CD8-positive, alpha-beta memory T cell (primary cell): ENCODE measurements around the gene FABP1. TPM values are rescaled to one million over a fixed set of nuclear protein-coding genes. Genes with fewer than 3 reads are reported as not detected.

Experiments
- CTCF ChIA-PET: fragments of 350-600 bp; sonication (Branson Sonifier 250); formaldehyde crosslinking; loops from one replicate; lab custom pipeline; 2021; ENCODE audit warnings: antibody characterized with exemption; lab: Charles Lee
- POLR2A ChIA-PET: fragments of 350-600 bp; sonication (Branson Sonifier 250); formaldehyde crosslinking; loops from one replicate; lab custom pipeline; 2021; ENCODE audit warnings: antibody characterized with exemption; lab: Charles Lee
- DNase-seq, 5 donors: peaks; one replicate each; pipeline versions ENCODE4 v3.0.0 to v3.0.0-alpha.2; 2020 to 2022; ENCODE audit warnings: mixed read lengths in 1 of 5
- H3K27ac ChIP-seq: one replicate; pipeline ENCODE4 v1.7.0; 2013; ENCODE audit warnings: low read depth, mild to moderate bottlenecking, low read length, moderate library complexity
- H3K27me3 ChIP-seq: 2 replicates; pipeline ENCODE4 v1.7.0; 2013; ENCODE audit warnings: low read length, mild to moderate bottlenecking; ENCODE audit not compliant: insufficient read depth, poor library complexity, severe bottlenecking
- H3K36me3 ChIP-seq: 2 replicates; pipeline ENCODE4 v1.7.0; 2013; ENCODE audit warnings: mild to moderate bottlenecking, low read length, moderate library complexity; ENCODE audit not compliant: insufficient read depth
- H3K4me1 ChIP-seq: 2 replicates; pipeline ENCODE4 v1.7.0; 2013; ENCODE audit warnings: mild to moderate bottlenecking, low read length, moderate library complexity; ENCODE audit not compliant: insufficient read depth
- H3K4me3 ChIP-seq: 2 replicates; pipeline ENCODE4 v1.7.0; 2013; ENCODE audit warnings: mild to moderate bottlenecking, low read length
- H3K9me3 ChIP-seq: 2 replicates; pipeline ENCODE4 v1.7.0; 2013; ENCODE audit warnings: mild to moderate bottlenecking, low read length
- H3K27ac Mint-ChIP-seq, 8 donors: one replicate each; pipeline ENCODE4 v1.8.0; 2020 to 2021; ENCODE audit warnings: mixed read lengths in 8 of 8, mild to moderate bottlenecking in 6 of 8, inconsistent platforms in 3 of 8, moderate library complexity in 3 of 8
- H3K27me3 Mint-ChIP-seq, 2 donors: one replicate each; pipeline ENCODE4 v1.8.0; 2020 to 2021; ENCODE audit warnings: mixed read lengths in 2 of 2, mild to moderate bottlenecking in 1 of 2, moderate library complexity in 1 of 2
- H3K36me3 Mint-ChIP-seq, 3 donors: one replicate each; pipeline ENCODE4 v1.8.0; 2020 to 2021; ENCODE audit warnings: mixed read lengths in 3 of 3, inconsistent platforms in 1 of 3, mild to moderate bottlenecking in 1 of 3
- H3K4me1 Mint-ChIP-seq, 3 donors: one replicate each; pipeline ENCODE4 v1.8.0; 2020 to 2021; ENCODE audit warnings: mixed read lengths in 3 of 3, inconsistent platforms in 1 of 3, mild to moderate bottlenecking in 1 of 3
- H3K4me3 Mint-ChIP-seq, 7 donors: one replicate each; pipeline ENCODE4 v1.8.0; 2020 to 2021; ENCODE audit warnings: mixed read lengths in 7 of 7, mild to moderate bottlenecking in 6 of 7, moderate library complexity in 4 of 7, inconsistent platforms in 2 of 7
- H3K9me3 Mint-ChIP-seq, 5 donors: one replicate each; pipeline ENCODE4 v1.8.0; 2020 to 2022; ENCODE audit warnings: mixed read lengths in 5 of 5, mild to moderate bottlenecking in 3 of 5, moderate library complexity in 2 of 5, inconsistent platforms in 1 of 5
- polyA plus RNA-seq: library from polyadenylated mRNA; unstranded; fragments of 300-500 nt; fragmentation: Illumina TruSeq; gene quantifications from one replicate; pipeline ENCODE4 v1.2.3, GENCODE V29; 2021
- total RNA-seq, 2 experiments: library from RNA; stranded (reverse); gene quantifications; one replicate each; pipeline ENCODE4 v1.2.3, GENCODE V29; 2021

The FABP1 gene
- total and polyA plus RNA-seq, 3 experiments from 2014 or later, result not detected

DNA sequence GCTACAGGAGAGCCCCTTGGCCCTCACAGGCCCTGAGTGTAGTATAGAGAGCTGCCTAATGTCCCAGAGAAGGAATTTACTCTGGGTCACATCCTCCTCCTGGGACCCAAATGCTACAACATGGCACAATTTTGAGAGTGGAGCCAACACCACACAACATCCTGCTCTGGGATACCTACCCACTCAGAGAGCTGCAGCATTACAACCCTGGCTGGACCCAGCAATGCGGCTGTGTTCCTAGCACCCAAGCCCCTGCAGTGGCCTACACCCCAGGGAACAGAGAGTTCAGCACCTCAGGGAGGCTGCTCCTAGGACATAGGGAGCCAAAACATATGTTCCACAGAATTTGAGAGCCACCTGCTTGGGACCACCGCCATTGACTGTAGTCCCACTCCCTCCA lies 19.3 kb upstream of the FABP1 start:
- ChIA-PET POLR2A (no interaction called here), CTCF (interaction anchor here (1.5 kb wide), 1 partner anchor 13 kb away, joined by 5 read pairs; no protein-coding TSS in a partner anchor)
- peaks cover 4% of the 10 kb centered on the region for H3K27me3 ChIP-seq
- Mint-ChIP-seq H3K4me1 (no peaks in the 10 kb centered on the region), H3K27ac (no peak overlapping the region), H3K27me3 (peaks cover 29 to 52% of the 10 kb centered on the region in 2 donors), H3K9me3 (peaks cover 18 to 25% (median 23%) of the 10 kb centered on the region in 5 donors), H3K4me3 (no peak overlapping the region), H3K36me3 (peaks cover 0 to 7% (median 0%) of the 10 kb centered on the region in 3 donors)
- H3K4me3 ChIP-seq, result no peak overlapping the region
- H3K4me1 ChIP-seq, result no peaks in the 10 kb centered on the region
- H3K9me3 ChIP-seq, result peaks cover 7% of the 10 kb centered on the region
- H3K27ac ChIP-seq, result no peak overlapping the region
- H3K36me3 ChIP-seq, result no peaks in the 10 kb centered on the region
- no peak for DNase-seq

DNA sequence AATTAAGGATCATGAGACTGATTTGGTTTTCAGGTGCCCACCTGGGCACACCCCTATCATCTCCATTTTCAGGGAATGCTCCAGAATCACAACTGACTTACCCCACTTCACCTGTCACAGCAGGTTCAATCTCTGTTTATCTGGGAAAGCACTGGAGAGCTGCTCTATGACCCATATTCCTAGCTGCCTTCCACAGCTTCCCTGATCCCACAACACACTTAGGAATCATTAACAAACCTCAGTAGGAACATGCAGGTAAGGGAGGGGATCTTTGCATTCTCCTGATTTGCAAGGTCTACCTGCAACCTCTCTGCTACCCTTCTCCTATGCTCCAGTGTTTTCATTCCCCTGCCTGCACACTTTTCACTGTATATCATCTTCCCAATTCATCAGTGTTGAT lies 18.7 kb upstream of the FABP1 start:
- H3K27ac ChIP-seq, result no peak overlapping the region
- no peak for DNase-seq
- H3K27ac Mint-ChIP-seq, result no peak overlapping the region
- CTCF ChIA-PET, result interaction anchor here (1.5 kb wide), 1 partner anchor 13 kb away, joined by 5 read pairs; no protein-coding TSS in a partner anchor
- H3K27me3 ChIP-seq, result peaks cover 4% of the 10 kb centered on the region
- H3K4me3 ChIP-seq, result no peak overlapping the region
- H3K27me3 Mint-ChIP-seq, result peaks cover 26 to 54% of the 10 kb centered on the region in 2 donors
- no peaks in the 10 kb centered on the region for H3K36me3 ChIP-seq
- H3K9me3 ChIP-seq, result peaks cover 7% of the 10 kb centered on the region
- POLR2A ChIA-PET, result no interaction called here
- H3K4me1 Mint-ChIP-seq, result no peaks in the 10 kb centered on the region
- no peak overlapping the region for H3K4me3 Mint-ChIP-seq
- peaks cover 19 to 28% (median 23%) of the 10 kb centered on the region in 5 donors for H3K9me3 Mint-ChIP-seq
- H3K4me1 ChIP-seq, result no peaks in the 10 kb centered on the region
- peaks cover 0 to 7% (median 0%) of the 10 kb centered on the region in 3 donors for H3K36me3 Mint-ChIP-seq

DNA sequence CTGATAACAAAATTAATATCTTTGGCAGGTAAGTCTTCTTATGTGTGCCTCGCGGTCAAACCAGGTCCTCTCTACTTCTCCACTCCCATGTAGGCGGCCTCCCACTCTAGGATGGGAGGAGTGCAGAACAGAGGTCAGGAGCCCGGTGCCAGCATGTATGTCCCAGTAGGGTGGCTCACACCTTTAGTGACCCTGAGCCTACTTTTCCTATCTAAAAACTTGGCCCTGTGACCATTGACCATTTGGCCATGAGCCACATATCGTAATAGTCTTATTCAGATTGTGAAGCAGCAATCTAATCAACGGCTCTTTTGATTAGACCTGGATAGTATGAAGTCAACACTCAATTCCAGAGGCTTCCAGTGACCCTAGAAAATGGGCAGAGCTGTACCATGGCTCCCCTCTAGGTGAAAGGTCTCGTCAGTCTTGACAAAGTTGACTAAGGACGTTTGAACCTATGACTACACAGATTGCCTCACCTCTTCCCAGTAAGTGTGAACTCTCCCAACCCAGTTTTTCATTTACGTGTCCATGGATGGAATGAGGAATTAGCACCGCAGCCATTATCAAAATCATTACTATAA lies 17.1 kb upstream of the FABP1 start:
- no peak overlapping the region for H3K27ac Mint-ChIP-seq
- ChIA-PET CTCF (no interaction called here), POLR2A (no interaction called here)
- Histone ChIP-seq H3K9me3 (peaks cover 7% of the 10 kb centered on the region), H3K36me3 (no peaks in the 10 kb centered on the region), H3K4me1 (no peaks in the 10 kb centered on the region), H3K27me3 (peaks cover 4% of the 10 kb centered on the region), H3K27ac (no peak overlapping the region), H3K4me3 (no peak overlapping the region)
- no peak overlapping the region for H3K4me3 Mint-ChIP-seq
- H3K27me3 Mint-ChIP-seq, result peaks cover 24 to 59% of the 10 kb centered on the region in 2 donors
- H3K9me3 Mint-ChIP-seq, result peaks cover 17 to 25% (median 23%) of the 10 kb centered on the region in 5 donors
- no peak for DNase-seq
- peaks cover 0 to 7% (median 0%) of the 10 kb centered on the region in 3 donors for H3K36me3 Mint-ChIP-seq
- no peaks in the 10 kb centered on the region for H3K4me1 Mint-ChIP-seq

DNA sequence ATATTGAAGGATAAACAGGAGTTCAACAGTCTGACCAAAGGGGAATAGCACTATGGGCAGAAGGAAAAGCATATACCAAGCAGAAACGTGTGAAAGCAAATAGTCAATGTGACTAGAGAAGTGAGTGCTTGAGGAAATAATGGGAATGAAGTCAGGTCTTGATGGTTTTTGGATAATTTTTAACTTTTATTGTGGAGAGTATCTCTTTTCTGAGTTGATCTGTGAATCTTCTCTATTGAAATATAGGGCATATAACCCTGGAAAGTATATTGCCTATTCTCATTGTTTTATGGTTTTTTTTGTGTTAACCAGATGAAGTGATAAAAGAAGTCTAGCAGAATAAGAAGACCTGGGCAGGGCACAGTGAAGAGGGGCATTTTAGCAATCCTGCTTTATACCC lies 16.4 kb upstream of the FABP1 start:
- Histone ChIP-seq H3K4me1 (no peaks in the 10 kb centered on the region), H3K27ac (no peak overlapping the region), H3K4me3 (no peak overlapping the region), H3K9me3 (peaks cover 5% of the 10 kb centered on the region), H3K36me3 (no peaks in the 10 kb centered on the region), H3K27me3 (peaks cover 4% of the 10 kb centered on the region)
- Mint-ChIP-seq H3K27me3 (peaks cover 24 to 62% of the 10 kb centered on the region in 2 donors), H3K27ac (no peak overlapping the region), H3K4me1 (no peaks in the 10 kb centered on the region), H3K4me3 (no peak overlapping the region), H3K36me3 (peaks cover 0 to 5% (median 0%) of the 10 kb centered on the region in 3 donors), H3K9me3 (peaks cover 14 to 23% (median 21%) of the 10 kb centered on the region in 5 donors)
- POLR2A ChIA-PET, result no interaction called here
- CTCF ChIA-PET, result no interaction called here
- DNase-seq, result no peak

DNA sequence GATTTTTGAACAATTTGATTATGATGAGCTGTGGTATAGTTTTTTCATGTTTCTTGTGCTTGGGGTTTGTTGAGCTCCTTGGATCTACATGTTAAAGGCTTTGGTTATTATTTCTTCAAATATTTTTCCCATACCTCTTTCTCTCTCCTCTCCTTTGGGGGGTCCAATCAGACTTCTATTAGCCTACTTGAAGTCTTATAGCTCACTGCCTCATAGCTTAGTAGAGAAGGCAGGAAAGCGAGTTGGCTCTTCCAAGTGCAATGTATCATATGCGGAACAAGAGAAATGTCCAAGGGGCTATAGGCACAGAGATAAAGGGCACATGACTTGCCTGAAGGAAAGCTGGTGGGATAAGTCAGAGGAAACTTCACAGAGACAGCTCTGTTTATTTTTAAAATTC lies 14.1 kb upstream of the FABP1 start:
- H3K27me3 ChIP-seq, result peaks cover 4% of the 10 kb centered on the region
- no peaks in the 10 kb centered on the region for H3K9me3 ChIP-seq
- Mint-ChIP-seq H3K27me3 (peaks cover 28 to 73% of the 10 kb centered on the region in 2 donors), H3K9me3 (peaks cover 2 to 8% (median 8%) of the 10 kb centered on the region in 5 donors), H3K4me3 (peak overlapping the region in 1 of 7 donors; percentile 44), H3K27ac (no peak overlapping the region), H3K36me3 (no peaks in the 10 kb centered on the region), H3K4me1 (no peaks in the 10 kb centered on the region)
- no peaks in the 10 kb centered on the region for H3K4me1 ChIP-seq
- ChIA-PET CTCF (interaction anchor here (1.2 kb wide), 1 partner anchor 18 kb away, joined by 4 read pairs; no protein-coding TSS in a partner anchor), POLR2A (no interaction called here)
- no peak overlapping the region for H3K27ac ChIP-seq
- no peaks in the 10 kb centered on the region for H3K36me3 ChIP-seq
- no peak overlapping the region for H3K4me3 ChIP-seq
- DNase-seq, result no peak

DNA sequence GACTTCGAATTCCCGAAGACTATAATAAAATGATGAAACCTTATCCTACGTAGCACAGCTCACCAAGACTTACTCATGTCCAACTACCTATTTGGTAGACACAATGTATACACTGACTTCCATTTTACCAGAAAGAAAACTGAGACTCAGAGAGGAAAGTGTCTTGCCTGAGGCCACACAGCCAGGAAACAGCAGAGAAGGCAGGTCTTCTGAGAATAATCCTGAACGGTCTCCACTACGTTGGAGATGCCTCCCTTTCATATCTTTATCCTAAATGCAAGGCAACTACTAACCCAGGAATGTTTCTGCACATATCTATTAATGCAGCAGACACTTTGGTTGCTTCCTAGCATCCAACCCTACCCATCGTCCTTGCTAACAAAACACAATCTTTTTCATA lies 11.9 kb upstream of the FABP1 start:
- no peaks in the 10 kb centered on the region for H3K4me1 ChIP-seq
- Mint-ChIP-seq H3K4me1 (no peaks in the 10 kb centered on the region), H3K9me3 (peaks cover 2 to 9% (median 8%) of the 10 kb centered on the region in 5 donors), H3K36me3 (no peaks in the 10 kb centered on the region), H3K27me3 (peaks cover 24 to 70% of the 10 kb centered on the region in 2 donors), H3K27ac (no peak overlapping the region), H3K4me3 (no peak overlapping the region)
- no peak overlapping the region for H3K27ac ChIP-seq
- H3K36me3 ChIP-seq, result no peaks in the 10 kb centered on the region
- POLR2A ChIA-PET, result no interaction called here
- CTCF ChIA-PET, result interaction anchor here (0.8 kb wide), 1 partner anchor 80 kb away, joined by 3 read pairs; no protein-coding TSS in a partner anchor
- no peaks in the 10 kb centered on the region for H3K27me3 ChIP-seq
- H3K9me3 ChIP-seq, result no peaks in the 10 kb centered on the region
- H3K4me3 ChIP-seq, result no peak overlapping the region
- no peak for DNase-seq

DNA sequence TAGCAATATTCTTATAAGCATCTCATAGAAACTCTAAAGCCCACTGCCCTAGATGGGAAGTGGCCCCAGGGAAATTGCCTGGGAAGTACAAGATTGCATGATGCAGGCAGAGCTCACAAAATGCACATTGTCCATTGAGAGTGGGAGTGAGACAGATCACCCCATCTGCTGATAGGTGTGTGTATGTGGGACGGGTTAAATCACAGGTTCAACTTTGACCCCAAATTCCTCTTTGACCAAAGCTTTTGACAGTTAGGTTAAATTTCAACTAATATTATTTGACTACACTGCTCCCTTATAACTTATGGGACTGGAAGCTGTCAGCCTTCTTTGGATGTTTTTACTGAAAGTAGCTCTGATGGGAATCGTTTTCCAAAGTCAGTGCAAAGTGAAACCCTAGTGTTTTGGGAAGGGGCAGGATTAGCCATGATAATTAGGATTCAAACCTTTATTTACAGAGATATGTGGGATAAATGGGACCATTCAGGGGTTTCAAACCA lies 11.4 kb upstream of the FABP1 start:
- H3K4me3 ChIP-seq, result no peak overlapping the region
- peaks cover 22 to 66% of the 10 kb centered on the region in 2 donors for H3K27me3 Mint-ChIP-seq
- no peak overlapping the region for H3K27ac Mint-ChIP-seq
- no peaks in the 10 kb centered on the region for H3K36me3 Mint-ChIP-seq
- no peak for DNase-seq
- POLR2A ChIA-PET, result no interaction called here
- CTCF ChIA-PET, result interaction anchor here (0.8 kb wide), 1 partner anchor 79 kb away, joined by 3 read pairs; no protein-coding TSS in a partner anchor
- no peaks in the 10 kb centered on the region for H3K4me1 Mint-ChIP-seq
- H3K4me3 Mint-ChIP-seq, result no peak overlapping the region
- H3K36me3 ChIP-seq, result no peaks in the 10 kb centered on the region
- no peaks in the 10 kb centered on the region for H3K27me3 ChIP-seq
- H3K9me3 ChIP-seq, result no peaks in the 10 kb centered on the region
- no peaks in the 10 kb centered on the region for H3K4me1 ChIP-seq
- peaks cover 2 to 9% (median 8%) of the 10 kb centered on the region in 5 donors for H3K9me3 Mint-ChIP-seq
- no peak overlapping the region for H3K27ac ChIP-seq

DNA sequence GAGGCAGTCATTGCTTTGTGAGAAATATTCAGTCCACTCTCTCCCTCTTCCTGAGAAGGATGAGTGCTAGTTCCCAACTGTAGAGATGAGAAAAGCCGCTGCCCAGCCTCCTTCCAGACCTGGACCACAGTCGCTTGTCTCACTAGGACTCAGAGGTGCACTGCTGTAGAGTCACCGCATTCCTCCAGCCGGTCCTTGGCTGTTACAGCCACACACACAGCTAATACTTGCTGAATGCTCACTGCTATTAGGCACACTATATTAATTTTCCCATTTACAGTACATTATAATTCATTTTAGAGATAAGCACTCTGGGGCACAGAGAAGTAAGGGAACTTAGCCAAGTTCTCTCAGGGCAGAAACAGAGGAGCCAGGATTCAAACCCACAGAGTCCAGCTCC lies 10.0 kb upstream of the FABP1 start:
- Histone ChIP-seq H3K4me3 (no peak overlapping the region), H3K9me3 (no peaks in the 10 kb centered on the region), H3K4me1 (no peaks in the 10 kb centered on the region), H3K27me3 (no peaks in the 10 kb centered on the region), H3K36me3 (no peaks in the 10 kb centered on the region), H3K27ac (no peak overlapping the region)
- H3K4me1 Mint-ChIP-seq, result no peaks in the 10 kb centered on the region
- H3K27ac Mint-ChIP-seq, result no peak overlapping the region
- H3K36me3 Mint-ChIP-seq, result no peaks in the 10 kb centered on the region
- DNase-seq, result no peak
- peaks cover under 1 to 8% (median 7%) of the 10 kb centered on the region in 5 donors for H3K9me3 Mint-ChIP-seq
- POLR2A ChIA-PET, result no interaction called here
- peaks cover 14 to 54% of the 10 kb centered on the region in 2 donors for H3K27me3 Mint-ChIP-seq
- no peak overlapping the region for H3K4me3 Mint-ChIP-seq
- CTCF ChIA-PET, result no interaction called here
